NCI-H446 treated with DMSO at 0.1 percent for 48 hours (cell line): ENCODE measurements around the gene PRR3.

Experiments
- DNase-seq: peaks from one replicate; lab custom pipeline; 2025; lab: John Stamatoyannopoulos, UW

The PRR3 gene

DNA sequence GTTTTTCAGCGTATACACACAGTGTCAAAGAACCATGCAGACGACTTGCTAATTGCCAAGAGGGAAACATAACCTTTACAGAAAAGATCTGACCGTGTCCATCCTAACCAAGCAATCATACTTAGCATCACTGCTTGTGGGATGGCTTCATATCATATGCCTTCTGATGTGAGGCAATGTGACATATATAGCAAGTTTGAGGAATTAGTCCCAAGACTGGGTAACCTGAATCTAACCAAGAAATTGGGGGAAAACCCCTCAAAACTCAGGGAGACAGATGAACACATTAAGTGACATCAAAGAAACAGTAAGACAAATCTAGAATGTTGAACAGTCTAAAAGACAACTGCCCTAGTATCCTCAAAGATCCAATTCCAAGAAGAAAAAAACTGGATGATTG lies 19.2 kb upstream of the PRR3 start:
- no peak for DNase-seq

DNA sequence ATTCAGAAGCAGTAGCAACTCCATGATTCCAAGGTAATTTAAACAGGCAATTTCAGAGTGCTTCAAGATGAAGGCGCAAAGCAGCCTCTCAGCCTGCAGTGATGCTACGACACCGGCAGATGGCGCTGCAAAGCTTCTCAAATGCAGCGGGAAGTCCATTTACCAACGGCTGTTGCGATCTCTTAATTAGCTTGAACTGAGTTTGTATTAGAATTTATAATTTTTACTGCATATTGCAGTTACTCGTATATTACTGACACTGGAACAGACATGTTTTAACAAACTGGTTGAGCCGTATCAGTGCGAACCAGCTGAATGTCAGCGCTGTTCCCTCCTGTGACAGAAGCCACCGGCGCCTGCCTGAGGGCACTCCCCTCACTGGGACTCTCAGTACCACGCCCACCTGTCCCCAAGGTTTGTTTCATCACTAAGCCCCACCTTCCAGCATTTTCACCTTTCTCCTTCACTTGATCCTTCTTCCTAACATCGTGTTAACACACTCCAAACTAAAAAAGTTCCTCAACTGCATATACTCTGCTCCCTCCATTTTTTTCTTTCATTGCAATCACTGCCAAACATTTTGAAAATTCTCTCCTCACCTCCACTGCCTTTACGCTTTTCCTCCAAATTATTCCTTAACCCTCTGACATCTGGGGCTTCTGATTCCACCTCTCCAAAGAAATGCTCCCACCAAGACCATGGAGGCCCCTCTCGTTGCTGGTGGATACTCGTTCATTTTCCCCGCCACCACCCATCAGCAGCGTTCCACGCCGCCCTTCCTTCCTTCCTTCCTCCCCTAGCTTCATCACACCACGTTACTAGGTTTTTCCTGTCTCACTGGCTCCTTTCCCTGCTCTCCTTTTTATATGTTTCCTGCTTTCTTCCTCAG lies 15.3 kb upstream of the PRR3 start:
- peak; percentile 64 for DNase-seq

DNA sequence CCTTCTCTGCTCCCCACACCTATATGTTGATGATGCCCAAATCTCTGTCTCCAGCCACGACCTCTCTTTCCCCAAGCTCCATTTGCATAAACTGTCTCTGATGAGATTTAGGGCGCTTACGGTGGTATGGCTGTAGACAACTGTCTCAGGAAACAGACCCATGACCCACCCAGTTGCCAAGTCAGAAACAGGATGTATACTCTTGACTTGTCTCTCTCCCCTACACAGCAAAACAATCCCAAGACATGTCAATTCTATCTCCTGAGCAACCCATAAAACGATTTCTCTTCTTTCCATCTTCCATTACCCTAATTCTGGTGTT lies 14.7 kb upstream of the PRR3 start:
- DNase-seq, result no peak

DNA sequence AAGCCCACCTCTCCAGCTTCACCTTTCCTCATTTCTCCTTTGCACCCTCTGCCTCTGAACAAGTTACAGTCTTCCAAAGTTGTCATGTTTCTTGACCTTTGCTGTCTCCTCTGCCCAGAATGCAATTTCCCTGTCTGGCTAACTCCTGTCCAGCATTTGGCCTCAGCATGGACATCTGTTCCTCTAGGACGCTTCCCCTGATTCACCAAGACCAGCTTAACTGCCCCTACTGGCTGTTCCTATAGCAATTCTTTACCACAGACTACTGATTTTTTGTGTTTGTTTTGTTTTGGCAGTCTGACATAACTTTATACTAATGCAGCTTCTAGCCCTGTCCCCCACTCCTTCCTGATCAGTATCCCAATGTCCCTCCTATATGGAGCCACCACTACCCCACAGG lies 14.2 kb upstream of the PRR3 start:
- no peak for DNase-seq

DNA sequence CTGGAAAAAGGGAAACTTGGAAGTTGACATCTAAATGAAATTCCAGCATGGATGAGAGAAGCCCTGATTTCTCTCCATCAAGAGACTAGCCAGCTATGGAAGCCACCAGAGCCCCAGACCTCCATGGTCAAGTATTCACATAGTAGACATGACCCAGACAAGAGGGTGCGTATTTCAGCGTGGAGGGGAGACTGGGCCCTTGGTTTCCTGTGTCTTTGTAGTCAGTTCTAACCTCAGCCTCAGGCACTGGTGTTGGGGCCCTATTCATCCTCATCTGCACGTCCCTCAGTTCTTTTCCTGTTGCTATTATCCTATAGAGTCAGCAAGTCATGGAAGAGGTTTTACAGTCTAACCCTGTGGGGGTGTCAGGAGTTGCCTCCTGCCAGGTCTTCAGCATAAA lies 13.3 kb upstream of the PRR3 start:
- no peak for DNase-seq

DNA sequence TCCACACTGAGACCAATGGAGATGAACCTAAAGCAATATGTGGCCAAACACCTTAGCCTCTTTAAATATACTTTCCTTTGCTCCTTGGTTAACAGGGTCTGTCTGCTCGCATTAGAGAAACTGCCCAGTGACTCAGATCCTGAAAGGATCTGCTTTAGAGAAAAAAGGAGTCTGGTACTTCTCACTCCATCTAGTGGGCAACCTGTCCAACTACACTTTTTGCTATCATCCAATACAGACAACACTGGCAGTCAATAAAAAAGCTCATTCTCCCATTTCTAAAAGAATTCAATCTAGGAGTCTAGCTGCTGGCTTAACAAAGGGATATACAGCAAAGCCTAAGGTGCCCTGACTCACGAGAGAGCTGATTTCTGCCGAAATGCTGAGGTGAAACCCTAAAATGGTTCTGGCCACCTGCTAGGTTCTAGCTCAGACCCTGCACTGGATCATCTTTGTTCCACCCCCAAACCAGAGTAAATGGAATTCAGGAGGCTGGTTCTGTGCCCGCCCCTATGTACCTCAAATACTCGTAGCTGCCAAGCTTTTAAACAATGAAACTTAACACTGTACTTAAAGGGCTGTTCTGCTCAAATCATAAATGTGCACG lies 12.3 kb upstream of the PRR3 start:
- peak; percentile 18 for DNase-seq

DNA sequence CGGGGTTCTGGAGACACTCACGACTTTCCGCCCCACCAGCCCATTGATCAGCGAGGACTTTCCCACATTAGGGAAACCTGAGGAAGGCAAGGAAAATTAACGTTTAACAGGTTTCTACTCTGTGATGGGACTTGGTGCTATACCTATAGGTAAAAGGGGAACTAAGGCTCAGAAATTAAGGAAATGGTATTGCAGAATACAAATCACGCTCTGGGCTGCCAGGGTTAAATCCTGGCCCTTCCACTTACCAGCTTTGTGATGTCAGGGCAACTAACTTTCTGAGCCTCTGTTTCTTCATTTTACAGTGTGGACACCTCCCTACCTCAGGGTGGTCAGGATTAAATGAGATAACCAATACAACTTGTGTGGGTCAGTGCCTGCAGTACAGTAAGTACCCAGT lies 9.6 kb upstream of the PRR3 start:
- DNase-seq, result no peak

DNA sequence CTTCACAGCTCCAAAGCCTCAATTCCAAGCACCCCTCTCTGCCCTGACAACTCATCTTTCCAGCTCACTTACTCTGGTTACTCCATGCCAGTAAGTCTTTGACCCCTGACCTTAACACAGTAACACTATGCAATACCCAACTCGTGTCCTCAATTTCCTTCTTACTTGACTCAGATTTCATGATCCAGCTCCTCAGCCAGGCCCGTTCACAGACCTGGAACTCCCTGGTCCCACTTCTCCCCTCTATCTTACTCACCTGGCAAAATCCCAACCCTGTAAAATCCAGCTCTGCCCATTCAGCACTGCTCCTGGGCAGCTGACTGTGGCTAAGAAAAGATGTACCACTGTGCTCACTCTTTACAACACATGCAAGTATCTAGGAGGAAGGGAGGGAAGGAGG lies 8.7 kb upstream of the PRR3 start:
- DNase-seq, result no peak

DNA sequence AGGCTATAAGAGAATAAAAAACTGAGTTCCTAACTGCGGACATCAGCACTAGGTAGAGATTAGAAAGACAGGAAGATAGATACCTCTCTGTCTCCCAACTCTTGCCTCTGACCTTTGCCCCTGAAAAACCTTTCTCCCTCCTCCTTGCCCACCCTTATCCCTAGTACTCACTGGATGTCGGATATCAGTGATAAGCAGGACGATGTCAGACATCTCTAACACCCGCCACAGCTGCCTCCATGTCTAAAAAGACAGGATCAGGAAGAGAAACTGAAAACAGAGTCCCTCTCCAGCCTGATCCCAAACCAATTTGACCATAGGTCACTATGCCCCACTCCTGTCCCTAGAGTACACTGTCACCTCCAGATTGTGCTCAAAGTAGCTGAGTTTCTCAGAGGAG lies 2.7 kb upstream of the PRR3 start:
- no peak for DNase-seq

DNA sequence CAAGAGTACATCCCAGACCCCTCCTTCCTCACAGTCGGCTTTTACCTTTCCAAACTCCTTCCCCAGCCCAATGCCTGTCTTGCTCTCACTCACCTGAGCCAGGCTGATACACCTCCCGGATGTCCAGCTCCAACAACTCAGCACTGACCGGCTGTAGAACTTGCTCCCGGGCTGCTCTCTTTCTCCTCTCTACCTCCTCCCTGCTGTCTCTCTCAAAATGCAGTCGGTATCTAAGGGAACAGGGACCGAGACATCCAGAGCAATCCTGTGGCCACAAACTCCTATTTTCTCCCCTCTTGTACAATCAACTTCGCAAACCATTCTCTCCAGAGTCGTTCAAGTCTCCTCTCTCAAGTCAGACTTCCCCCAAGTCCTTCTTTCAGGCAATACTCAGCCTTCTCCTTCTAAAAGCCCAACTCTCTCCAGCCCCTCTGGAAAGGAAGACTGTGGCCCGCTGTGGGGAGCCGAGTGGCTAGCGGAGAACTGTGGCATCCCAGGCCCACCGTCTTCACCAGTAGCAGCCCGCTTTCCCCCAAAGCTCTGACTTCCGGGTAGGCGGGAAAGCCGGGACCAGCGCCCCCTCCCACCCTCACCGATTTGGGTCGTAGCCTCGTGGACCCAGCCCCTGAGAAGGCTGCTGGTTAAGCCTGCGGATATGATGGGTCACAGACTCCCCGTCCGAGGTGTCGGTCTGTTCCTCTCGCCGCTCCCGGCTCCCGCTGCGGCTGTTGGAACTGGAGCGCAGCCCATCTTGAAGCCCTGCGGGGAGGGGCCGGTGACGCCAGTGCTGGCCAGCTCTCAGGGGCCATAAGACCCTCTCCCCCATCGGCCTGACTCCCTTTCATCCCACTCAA lies 1.9 kb upstream of the PRR3 start:
- no peak for DNase-seq

DNA sequence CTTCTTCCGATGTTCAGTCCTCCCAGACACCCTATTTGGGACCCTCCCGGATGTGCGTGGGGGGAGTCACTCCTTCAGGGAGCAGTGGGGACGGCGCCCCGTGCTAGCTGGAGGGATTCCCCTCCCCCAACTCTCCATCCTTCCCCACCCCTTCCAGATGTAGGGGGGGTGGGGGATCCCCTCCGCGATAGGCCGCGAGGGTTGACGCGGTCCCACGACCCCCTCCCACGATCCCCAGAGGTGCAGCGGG lies 1.4 kb upstream of the PRR3 start:
- no peak for DNase-seq

DNA sequence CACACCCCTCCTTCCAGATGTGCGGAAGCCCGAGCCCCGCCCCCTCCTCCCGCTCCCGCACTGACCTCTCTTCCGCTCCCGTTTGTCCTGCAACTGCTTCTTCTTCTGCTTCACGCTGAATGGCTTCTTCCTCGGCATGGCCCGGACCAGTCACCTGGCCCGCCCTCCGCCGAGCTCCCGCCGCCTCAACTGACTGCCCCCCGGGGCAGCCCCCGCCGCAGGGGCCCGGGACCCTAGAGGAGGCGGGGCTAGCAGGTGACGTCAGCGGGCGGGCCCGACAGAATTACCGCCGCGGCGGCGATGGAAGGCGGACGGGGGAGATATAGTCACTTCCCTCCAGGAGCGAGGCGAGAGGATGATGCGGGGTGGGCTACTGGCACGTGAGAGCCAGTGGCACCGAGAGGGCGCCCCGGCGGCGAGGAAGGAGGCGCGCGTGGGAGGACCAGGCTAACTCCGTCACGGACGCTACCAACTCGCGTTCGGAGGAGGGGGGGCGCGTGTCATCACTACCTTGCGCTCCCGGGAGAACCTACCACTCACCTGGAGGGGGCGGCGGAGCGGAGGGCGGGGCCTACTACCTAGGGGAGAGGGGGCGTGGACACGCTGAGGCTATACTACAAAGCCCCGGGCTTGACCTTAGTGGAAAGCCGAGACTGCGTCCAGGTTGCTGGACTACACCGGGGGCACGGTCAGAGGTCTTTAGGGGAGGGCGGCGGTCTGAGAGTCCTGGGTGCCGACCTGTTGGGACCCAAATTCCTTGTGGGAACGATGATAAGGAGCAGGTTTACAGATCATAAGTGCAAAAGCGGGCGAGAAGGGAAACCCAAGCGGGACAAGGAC lies 809 bp upstream of the PRR3 start, which contains the start of gene GNL1:
TSS of gene GNL1 (minus strand) at position 424 of the 840 bp plus-strand sequence. CDS start at position 138, 286 bp downstream.
- peak; percentile 82 for DNase-seq

DNA sequence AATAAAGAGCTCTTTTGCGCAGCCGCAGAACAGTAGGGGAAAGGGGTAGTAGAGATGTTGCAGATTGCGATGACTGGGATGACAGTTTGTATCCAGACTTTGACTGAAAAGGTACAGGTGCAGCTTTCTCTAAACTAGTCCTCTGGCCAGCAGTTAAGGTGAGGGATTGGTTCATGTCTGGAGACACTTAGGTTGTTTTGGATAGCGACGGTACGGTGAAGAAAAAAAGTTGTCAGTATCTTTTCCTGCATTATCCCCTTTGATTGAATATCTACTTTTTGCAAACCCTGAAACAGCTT lies 537 bp downstream of the PRR3 start:
- no peak for DNase-seq

DNA sequence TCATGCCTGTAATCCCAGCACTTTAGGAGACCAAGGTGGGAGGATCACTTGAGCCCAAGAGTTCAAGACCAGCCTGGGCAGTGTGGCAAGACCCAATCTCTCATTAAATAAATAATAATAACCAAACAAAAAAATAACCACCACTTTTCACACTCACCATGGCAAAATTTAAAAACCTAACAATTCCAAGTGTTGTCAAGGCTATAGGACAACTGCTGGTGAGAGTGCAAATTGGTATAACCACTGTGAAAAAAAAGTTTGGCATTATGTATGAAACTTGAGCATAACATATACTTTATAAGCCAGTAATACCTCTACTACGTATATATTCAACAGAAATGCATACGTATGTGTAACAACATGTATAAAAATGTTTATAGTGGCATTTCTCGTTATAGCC lies 3.8 kb downstream of the PRR3 start:
- no peak for DNase-seq

DNA sequence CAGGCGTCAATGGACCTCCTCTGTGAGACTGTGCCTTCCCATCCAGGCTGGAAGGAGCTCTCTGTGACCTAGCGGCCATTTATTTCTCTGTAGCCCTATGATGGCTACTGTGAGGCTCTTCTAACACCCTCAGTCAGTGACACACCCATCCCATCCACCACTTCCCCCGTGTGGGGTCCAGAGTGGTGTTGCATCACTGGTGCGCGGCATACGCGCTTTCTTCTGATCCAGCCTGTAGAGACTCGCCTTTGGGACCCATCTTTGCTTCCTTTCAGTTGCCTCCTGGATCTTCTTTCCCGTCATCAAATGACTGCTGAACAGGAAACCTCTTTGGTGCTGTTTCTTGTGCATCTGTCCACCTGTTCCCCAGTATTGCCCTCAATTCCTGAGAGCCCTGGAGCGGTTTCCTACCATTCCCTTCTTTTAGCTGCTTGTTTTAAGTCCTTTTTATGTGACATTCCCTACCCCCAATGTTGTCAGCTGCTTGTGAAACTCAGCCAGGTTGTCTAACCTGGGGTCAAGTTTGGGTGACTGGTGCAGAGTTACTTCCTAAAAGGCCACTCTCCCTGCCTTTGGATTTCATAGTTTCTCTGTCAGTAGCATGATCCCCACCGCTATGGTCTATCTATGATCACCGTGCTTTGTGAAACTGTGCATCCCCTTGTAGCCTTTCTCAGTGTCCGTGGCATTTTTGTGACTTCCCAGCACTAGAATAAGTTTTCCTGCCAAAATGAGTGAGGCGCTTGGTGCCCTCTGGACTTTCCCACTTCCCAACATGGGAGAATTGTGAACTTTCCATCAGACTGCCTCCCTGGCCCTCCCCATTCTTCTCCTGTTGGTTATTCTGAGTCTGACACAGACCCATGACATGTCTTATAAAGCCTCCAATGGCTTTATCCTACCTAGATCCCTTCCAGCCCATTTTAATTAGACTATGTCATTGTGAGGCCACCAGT lies 5.7 kb downstream of the PRR3 start:
- DNase-seq, result no peak

DNA sequence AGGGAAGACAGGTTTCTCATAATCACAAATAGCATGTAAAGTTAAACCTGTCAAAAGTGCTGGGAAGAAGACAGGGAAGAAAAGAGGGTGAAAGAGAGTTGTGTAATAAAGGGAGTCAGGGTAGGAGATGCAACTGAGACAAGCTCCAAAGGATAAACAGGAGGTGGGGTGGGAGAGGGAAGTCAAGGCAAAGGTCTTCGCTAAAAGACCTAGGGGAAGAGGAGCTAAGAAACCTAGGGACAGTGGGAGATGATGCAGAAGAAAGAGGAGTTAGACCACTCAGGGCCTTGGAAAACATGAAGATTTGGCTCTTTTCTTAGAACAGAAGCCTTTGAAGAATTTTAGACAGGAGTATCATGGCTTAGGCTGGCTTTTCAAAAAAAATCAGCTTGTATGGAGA lies 7.0 kb downstream of the PRR3 start:
- no peak for DNase-seq

DNA sequence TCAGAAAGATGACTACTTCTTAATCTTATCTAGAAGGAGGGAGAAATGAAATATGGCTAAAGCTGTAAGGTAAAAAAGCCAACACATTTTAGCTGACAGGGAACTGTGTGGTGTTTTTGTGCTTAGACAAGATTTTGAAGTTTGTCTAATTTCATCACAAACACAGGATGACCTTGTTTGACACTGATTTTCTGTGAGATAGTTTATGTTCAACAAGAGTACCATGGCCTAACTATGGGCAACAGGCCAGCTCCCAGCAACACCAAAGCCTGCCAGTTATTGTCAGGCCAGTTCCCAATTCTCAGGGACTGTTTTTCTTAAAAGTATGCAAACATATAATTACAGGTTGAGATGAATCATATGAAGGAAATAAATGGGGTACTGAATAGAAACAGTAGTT lies 8.7 kb downstream of the PRR3 start:
- no peak for DNase-seq

DNA sequence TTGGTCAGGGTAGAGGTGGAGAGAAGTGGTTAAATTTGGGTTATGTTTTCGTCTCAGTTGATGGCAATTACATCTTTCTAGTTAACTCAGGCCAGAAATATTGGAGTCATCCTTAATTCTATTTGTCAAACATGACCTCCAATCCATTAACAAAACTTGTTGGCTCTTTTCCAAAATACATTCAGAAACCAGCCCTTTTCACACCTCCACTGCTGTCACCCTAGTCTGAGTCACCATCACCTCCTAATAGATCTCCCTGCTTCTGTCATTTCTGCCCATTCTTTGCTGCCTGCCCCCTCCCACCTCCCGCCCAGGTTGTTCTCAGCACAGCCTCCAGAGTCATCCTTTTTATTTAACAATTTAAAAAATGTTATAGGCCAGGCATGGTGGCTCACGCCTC lies 11.2 kb downstream of the PRR3 start:
- no peak for DNase-seq

DNA sequence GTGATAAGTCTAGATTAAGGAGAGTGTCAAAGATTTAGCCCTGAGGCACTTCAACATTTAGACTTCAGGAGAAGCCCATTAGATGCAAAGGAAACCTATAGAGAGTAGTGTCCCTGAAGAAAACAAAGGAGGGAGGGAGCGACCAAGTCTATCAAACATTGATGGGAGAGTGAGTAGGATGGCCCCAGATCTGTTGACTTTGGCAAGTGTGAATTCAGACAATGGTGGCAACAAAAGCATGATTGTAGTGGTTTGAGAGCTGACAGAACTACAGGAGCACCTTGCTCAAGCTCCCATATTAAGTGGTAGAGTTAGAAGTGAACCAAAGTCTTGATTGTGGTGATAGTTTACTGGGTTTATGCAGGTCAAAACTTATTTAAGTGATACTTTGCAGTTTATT lies 13.2 kb downstream of the PRR3 start:
- DNase-seq, result no peak

DNA sequence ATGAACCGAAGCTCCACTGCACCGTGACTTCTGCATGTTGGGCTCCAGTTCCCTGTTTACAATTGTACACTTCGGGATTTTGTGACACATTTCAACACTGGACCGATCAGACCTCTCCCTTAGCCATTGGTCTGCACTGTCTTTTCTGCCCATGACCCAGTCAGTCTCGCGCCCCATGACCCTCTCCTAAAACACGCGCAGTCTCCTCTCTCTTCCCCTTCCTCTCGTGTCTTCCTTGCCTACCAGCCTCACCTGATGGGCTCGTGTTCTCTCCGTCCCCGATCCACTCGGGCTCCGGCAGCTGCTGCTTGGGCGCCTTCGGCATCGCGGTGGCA lies 13.6 kb downstream of the PRR3 start:
- DNase-seq, result no peak

DNA sequence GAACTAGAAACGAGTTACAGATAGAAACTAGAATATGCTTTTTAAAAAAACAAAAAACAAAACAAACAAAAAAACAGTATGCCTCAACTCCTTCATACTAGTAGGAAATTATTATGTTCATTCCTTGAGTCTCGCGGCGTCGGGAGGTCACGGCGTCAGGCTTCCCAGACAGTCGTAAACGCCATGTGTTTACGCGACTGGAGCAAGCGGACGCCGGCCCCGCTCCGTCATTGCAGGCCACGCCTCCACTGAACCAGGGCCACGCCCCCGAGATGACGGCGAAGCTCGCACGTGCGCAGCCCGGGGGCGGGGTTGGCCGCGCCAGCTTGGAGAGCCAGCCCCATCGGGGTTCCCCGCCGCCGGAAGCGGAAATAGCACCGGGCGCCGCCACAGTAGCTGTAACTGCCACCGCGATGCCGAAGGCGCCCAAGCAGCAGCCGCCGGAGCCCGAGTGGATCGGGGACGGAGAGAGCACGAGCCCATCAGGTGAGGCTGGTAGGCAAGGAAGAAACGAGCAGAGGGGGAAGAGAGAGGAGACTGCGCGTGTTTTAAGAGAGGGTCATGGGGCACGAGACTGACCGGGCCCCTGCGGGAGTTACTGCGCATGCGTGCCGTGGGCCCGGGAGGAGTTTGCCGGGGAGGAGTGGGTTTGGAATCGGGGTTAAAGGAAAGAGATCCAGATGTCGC lies 14.1 kb downstream of the PRR3 start, which contains the start of gene ABCF1:
TSS of gene ABCF1 (plus strand) at position 368 of the 687 bp plus-strand sequence. CDS start at position 414, 46 bp downstream.
- peak; percentile 92 for DNase-seq
